ENCODE measurements around the gene TRIM33. TPM values are rescaled to one million over a fixed set of nuclear protein-coding genes. Genes with fewer than 3 reads are reported as not detected.

Gene TRIM33
- total RNA-seq, 1 experiment from 2014 or later = 41.2 TPM

DNA sequence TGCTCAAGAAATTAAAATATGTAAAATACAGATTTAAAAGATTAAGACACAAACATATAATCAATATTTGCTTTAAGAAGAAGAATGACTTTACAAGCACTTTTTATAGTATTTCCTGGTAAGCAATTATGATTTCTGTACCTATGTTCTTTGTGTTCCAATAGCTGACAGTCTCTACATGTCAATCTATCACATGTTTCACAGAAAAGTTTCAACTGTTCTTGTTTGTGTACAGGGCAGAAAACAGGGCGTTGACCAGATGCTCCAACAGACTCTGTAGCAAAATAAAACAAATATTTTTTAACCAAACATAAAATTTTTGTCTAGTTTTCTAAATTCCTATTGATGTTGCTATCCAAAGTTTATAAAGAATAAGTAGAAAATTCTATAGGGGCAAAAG lies 48.0 kb downstream of the TRIM33 start:
- Histone ChIP-seq H3K9me3 (ENCODE audit: control insufficient read depth in 1 of 2, insufficient read depth in 1 of 2, low read depth in 1 of 2, low read length in 2 of 2) (peaks cover 0 to 5% of the 10 kb centered on the region in 2 experiments; a peak in 1 of 4 replicates), H3K36me3 (ENCODE audit: control insufficient read depth in 1 of 2, insufficient read depth in 2 of 2, low read length in 2 of 2) (peaks cover 2 to 20% of the 10 kb centered on the region in 2 experiments; a peak in 2 of 4 replicates), H3K79me2 (ENCODE audit: insufficient read depth, low read length) (peaks cover 78% of the 10 kb centered on the region), H3K9ac (ENCODE audit: low read length) (no peak overlapping the region), H3K9me2 (ENCODE audit: insufficient read depth) (no peaks in the 10 kb centered on the region), H2AFZ (ENCODE audit: low read depth, low read length, poor library complexity, severe bottlenecking) (no peak overlapping the region), H3K4me1 (ENCODE audit: control insufficient read depth in 1 of 2, insufficient read depth in 2 of 2, low read length in 2 of 2) (peaks cover 4 to 32% of the 10 kb centered on the region in 2 experiments; a peak in 2 of 4 replicates), H4K20me1 (ENCODE audit: insufficient read depth) (no peaks in the 10 kb centered on the region), H3K27ac (ENCODE audit: low read depth, low read length) (no peak overlapping the region), H3K27me3 (ENCODE audit: insufficient read depth, low read length) (no peaks in the 10 kb centered on the region), H3K4me2 (ENCODE audit: low read length) (no peak overlapping the region), H3K4me3 (replicated peaks in 1 of 2; ENCODE audit: low read depth in 1 of 2, low read length in 2 of 2) (no peak overlapping the region)
- ChIA-PET CTCF (no interaction called here), POLR2A (no interaction called here), RAD21 (ENCODE audit: low non-redundant PET in 1 of 2, low total read pairs in 2 of 2, uncharacterized antibody in 2 of 2, unreplicated experiment in 2 of 2) (no interaction called here)
- ATAC-seq = no peak
- no TSS peak for BruUV-seq (replicated peaks)
- DNase-seq (ENCODE audit: low read depth, low spot score) = no peak
- TF ChIP-seq CBX3 (IDR thresholded peaks at IDR 0.05; ENCODE audit: low read depth) (no peak), ATF3 (IDR thresholded peaks at IDR 0.05) (no peak), EZH2phosphoT487 (IDR thresholded peaks at IDR 0.05; ENCODE audit: borderline replicate concordance) (no peak), POLR2AphosphoS5 (IDR thresholded peaks at IDR 0.05; ENCODE audit: low read depth, low read length) (no peak)
- intact Hi-C loops (cut with micrococcal nuclease) = no loop called here

GRCh38 chr1:114462341-114462740 lies 48.7 kb downstream of the TRIM33 start:
- Histone ChIP-seq H3K27ac (ENCODE audit: low read depth, low read length) (no peak overlapping the region), H3K79me2 (ENCODE audit: insufficient read depth, low read length) (peaks cover 74% of the 10 kb centered on the region), H3K27me3 (ENCODE audit: insufficient read depth, low read length) (no peaks in the 10 kb centered on the region), H3K9me3 (ENCODE audit: control insufficient read depth in 1 of 2, insufficient read depth in 1 of 2, low read depth in 1 of 2, low read length in 2 of 2) (peaks cover 0 to 5% of the 10 kb centered on the region in 2 experiments; a peak in 1 of 4 replicates), H3K4me2 (ENCODE audit: low read length) (no peak overlapping the region), H2AFZ (ENCODE audit: low read depth, low read length, poor library complexity, severe bottlenecking) (no peak overlapping the region), H3K36me3 (ENCODE audit: control insufficient read depth in 1 of 2, insufficient read depth in 2 of 2, low read length in 2 of 2) (peaks cover 2 to 26% of the 10 kb centered on the region in 2 experiments; a peak in 2 of 4 replicates), H3K9ac (ENCODE audit: low read length) (no peak overlapping the region), H3K4me1 (ENCODE audit: control insufficient read depth in 1 of 2, insufficient read depth in 2 of 2, low read length in 2 of 2) (peaks cover 1 to 26% of the 10 kb centered on the region in 2 experiments; a peak in 2 of 4 replicates), H3K9me2 (ENCODE audit: insufficient read depth) (no peaks in the 10 kb centered on the region), H4K20me1 (ENCODE audit: insufficient read depth) (no peaks in the 10 kb centered on the region), H3K4me3 (replicated peaks in 1 of 2; ENCODE audit: low read depth in 1 of 2, low read length in 2 of 2) (no peak overlapping the region)
- intact Hi-C loops (cut with micrococcal nuclease) = no loop called here
- ChIA-PET CTCF (no interaction called here), POLR2A (no interaction called here), RAD21 (ENCODE audit: low non-redundant PET in 1 of 2, low total read pairs in 2 of 2, uncharacterized antibody in 2 of 2, unreplicated experiment in 2 of 2) (no interaction called here)
- no peak for TF ChIP-seq CEBPB (IDR thresholded peaks at IDR 0.05; ENCODE audit: low read depth)
- TF ChIP-seq, protein P1, sequence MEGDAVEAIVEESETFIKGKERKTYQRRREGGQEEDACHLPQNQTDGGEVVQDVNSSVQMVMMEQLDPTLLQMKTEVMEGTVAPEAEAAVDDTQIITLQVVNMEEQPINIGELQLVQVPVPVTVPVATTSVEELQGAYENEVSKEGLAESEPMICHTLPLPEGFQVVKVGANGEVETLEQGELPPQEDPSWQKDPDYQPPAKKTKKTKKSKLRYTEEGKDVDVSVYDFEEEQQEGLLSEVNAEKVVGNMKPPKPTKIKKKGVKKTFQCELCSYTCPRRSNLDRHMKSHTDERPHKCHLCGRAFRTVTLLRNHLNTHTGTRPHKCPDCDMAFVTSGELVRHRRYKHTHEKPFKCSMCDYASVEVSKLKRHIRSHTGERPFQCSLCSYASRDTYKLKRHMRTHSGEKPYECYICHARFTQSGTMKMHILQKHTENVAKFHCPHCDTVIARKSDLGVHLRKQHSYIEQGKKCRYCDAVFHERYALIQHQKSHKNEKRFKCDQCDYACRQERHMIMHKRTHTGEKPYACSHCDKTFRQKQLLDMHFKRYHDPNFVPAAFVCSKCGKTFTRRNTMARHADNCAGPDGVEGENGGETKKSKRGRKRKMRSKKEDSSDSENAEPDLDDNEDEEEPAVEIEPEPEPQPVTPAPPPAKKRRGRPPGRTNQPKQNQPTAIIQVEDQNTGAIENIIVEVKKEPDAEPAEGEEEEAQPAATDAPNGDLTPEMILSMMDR (IDR thresholded peaks at IDR 0.05 in 2 of 3, conservative IDR thresholded peaks at IDR 0.05 in 1 of 3; ENCODE audit: borderline replicate concordance in 1 of 3, insufficient read depth in 1 of 3, low read depth in 2 of 3, low read length in 2 of 3) = no peak
- TF ChIP-seq JUND (IDR thresholded peaks at IDR 0.05) = no peak
- ATAC-seq (no peak), DNase-seq (ENCODE audit: low read depth, low spot score) (no peak)
- no TSS peak for BruUV-seq (replicated peaks)
